ENCODE results near the gene PSMC3. TPM values are rescaled to one million over a fixed set of nuclear protein-coding genes. Genes with fewer than 3 reads are reported as not detected.
A peak's percentile ranks its signal among the peaks of the same experiment; 100 is the strongest.
"Not testable (repeated sequence)": the region's sequence is repeated elsewhere in the genome, so short reads cannot be mapped to it uniquely, and the experiment has no call there.

Gene PSMC3
- total RNA-seq, 1 donor from 2014 or later: 34.8 TPM

- intact Hi-C loops (cut with DNase I): no loop called here
- DNase-seq (ENCODE audit: low spot score in 2 of 2): no peak
- Histone ChIP-seq H3K4me3 (no peak overlapping the region), H3K27ac (no peak overlapping the region), H3K36me3 (peaks cover 14 to 24% of the 10 kb centered on the region in 2 donors), H3K4me1 (no peaks in the 10 kb centered on the region), H3K9me3 (no peaks in the 10 kb centered on the region), H3K27me3 (no peaks in the 10 kb centered on the region)
- TF ChIP-seq CTCF (IDR thresholded peaks at IDR 0.05): no peak
Observed at GRCh38 chr11:47460571-47461235, 34.5 kb upstream of the PSMC3 start.

GRCh38 chr11:47454258-47454671, 28.0 kb upstream of the PSMC3 start:
- not testable (repeated sequence) for H3K27me3 ChIP-seq, H3K9me3 ChIP-seq, H3K4me3 ChIP-seq, H3K27ac ChIP-seq, H3K4me1 ChIP-seq, H3K36me3 ChIP-seq
- peak; percentile 71 to 77 (median 76) for TF ChIP-seq CTCF (IDR thresholded peaks at IDR 0.05)
- DNase-seq (ENCODE audit: low spot score in 2 of 2): peak; percentile 49 to 87
- intact Hi-C loops (cut with DNase I): loop anchor here (1.0 to 2.0 kb wide), 2 partner anchors 45 to 80 kb away; partner anchors contain the start of gene SLC39A13

- no peak for DNase-seq (ENCODE audit: low spot score in 2 of 2)
- Histone ChIP-seq H3K9me3 (no peaks in the 10 kb centered on the region), H3K4me1 (no peaks in the 10 kb centered on the region), H3K4me3 (no peak overlapping the region), H3K27ac (no peak overlapping the region), H3K27me3 (no peaks in the 10 kb centered on the region), H3K36me3 (no peaks in the 10 kb centered on the region)
- TF ChIP-seq CTCF (IDR thresholded peaks at IDR 0.05): no peak
- intact Hi-C loops (cut with DNase I): no loop called here
Observed at GRCh38 chr11:47453365-47453764, 27.1 kb upstream of the PSMC3 start.

GRCh38 chr11:47451990-47452389, 25.8 kb upstream of the PSMC3 start:
- H3K4me3 ChIP-seq: no peak overlapping the region
- H3K9me3 ChIP-seq: no peaks in the 10 kb centered on the region
- no peak overlapping the region for H3K27ac ChIP-seq
- H3K36me3 ChIP-seq: no peaks in the 10 kb centered on the region
- no peaks in the 10 kb centered on the region for H3K27me3 ChIP-seq
- DNase-seq (ENCODE audit: low spot score in 2 of 2): no peak
- TF ChIP-seq CTCF (IDR thresholded peaks at IDR 0.05): no peak
- intact Hi-C loops (cut with DNase I): no loop called here
- no peaks in the 10 kb centered on the region for H3K4me1 ChIP-seq

- Histone ChIP-seq H3K9me3 (no peaks in the 10 kb centered on the region), H3K27ac (no peak overlapping the region), H3K36me3 (no peaks in the 10 kb centered on the region), H3K27me3 (no peaks in the 10 kb centered on the region), H3K4me1 (no peaks in the 10 kb centered on the region), H3K4me3 (no peak overlapping the region)
- intact Hi-C loops (cut with DNase I): no loop called here
- TF ChIP-seq CTCF (IDR thresholded peaks at IDR 0.05): no peak
- DNase-seq (ENCODE audit: low spot score in 2 of 2): no peak
Observed at GRCh38 chr11:47451436-47451835, 25.2 kb upstream of the PSMC3 start.

- no peaks in the 10 kb centered on the region for H3K36me3 ChIP-seq
- intact Hi-C loops (cut with DNase I): no loop called here
- H3K4me3 ChIP-seq: no peak overlapping the region
- H3K27me3 ChIP-seq: no peaks in the 10 kb centered on the region
- no peak for TF ChIP-seq CTCF (IDR thresholded peaks at IDR 0.05)
- no peak for DNase-seq (ENCODE audit: low spot score in 2 of 2)
- no peak overlapping the region for H3K27ac ChIP-seq
- no peaks in the 10 kb centered on the region for H3K9me3 ChIP-seq
- no peaks in the 10 kb centered on the region for H3K4me1 ChIP-seq
Observed at GRCh38 chr11:47449541-47449940, 23.3 kb upstream of the PSMC3 start.
